Fibroblast of lung (primary cell): ENCODE measurements around the gene SEZ6L. TPM values are rescaled to one million over a fixed set of nuclear protein-coding genes. Genes with fewer than 3 reads are reported as not detected.

Experiments
- DNase-seq, 2 donors: peaks; one replicate each; pipeline versions ENCODE4 v3.0.0 to v3.0.0-alpha.2; 2010; ENCODE audit warnings: low read depth in 2 of 2
- H2AFZ ChIP-seq: 2 replicates; pipeline ENCODE4 v1.5.1; 2012; ENCODE audit warnings: low read length, control low read depth, inconsistent platforms
- H3K27ac ChIP-seq: 2 replicates; pipeline ENCODE4 v1.5.1; 2011; ENCODE audit warnings: low read length, control low read depth; ENCODE audit not compliant: insufficient read depth
- H3K27me3 ChIP-seq: 2 replicates; pipeline ENCODE4 v1.5.1; 2011; ENCODE audit warnings: mild to moderate bottlenecking, low read length; ENCODE audit not compliant: control insufficient read depth, insufficient read depth
- H3K36me3 ChIP-seq: 2 replicates; pipeline ENCODE4 v1.5.1; 2011; ENCODE audit warnings: low read length; ENCODE audit not compliant: control insufficient read depth, insufficient read depth
- H3K4me1 ChIP-seq: 2 replicates; pipeline ENCODE4 v1.5.1; 2011; ENCODE audit warnings: low read length; ENCODE audit not compliant: control insufficient read depth, insufficient read depth; ENCODE audit errors: extremely low read depth
- H3K4me2 ChIP-seq: 2 replicates; pipeline ENCODE4 v1.5.1; 2011; ENCODE audit warnings: low read length, control low read depth; ENCODE audit not compliant: insufficient read depth; ENCODE audit errors: extremely low read depth
- H3K4me3 ChIP-seq, 4 experiments: fragments of 200-600 bp in 1 of 4; sonication (generic) in 1 of 4; replicated peaks in 1 of 4; 2 replicates each; pipeline ENCODE4 v1.5.1; 2011 to 2016; ENCODE audit warnings: low read length in 4 of 4, low read depth in 3 of 4, mild to moderate bottlenecking in 3 of 4, control low read depth in 2 of 4, inconsistent platforms in 1 of 4, mixed read lengths in 1 of 4; ENCODE audit not compliant: insufficient read depth in 1 of 4; ENCODE audit errors: control extremely low read depth in 1 of 4
- H3K79me2 ChIP-seq: 2 replicates; pipeline ENCODE4 v1.5.1; 2012; ENCODE audit warnings: mild to moderate bottlenecking, low read length, inconsistent platforms; ENCODE audit not compliant: control insufficient read depth, insufficient read depth
- H3K9ac ChIP-seq: 2 replicates; pipeline ENCODE4 v1.5.1; 2011; ENCODE audit warnings: mild to moderate bottlenecking, low read length, control low read depth; ENCODE audit not compliant: insufficient read depth
- H3K9me3 ChIP-seq: 2 replicates; pipeline ENCODE4 v1.5.1; 2012; ENCODE audit warnings: low read depth, low read length; ENCODE audit not compliant: control insufficient read depth, insufficient read depth
- H4K20me1 ChIP-seq: 2 replicates; pipeline ENCODE4 v1.5.1; 2011; ENCODE audit warnings: low read length; ENCODE audit not compliant: control insufficient read depth, insufficient read depth; ENCODE audit errors: extremely low read depth
- EZH2 ChIP-seq: IDR thresholded peaks from 2 replicates; pipeline ENCODE4 v1.5.1; 2012; ENCODE audit warnings: low read length, control low read depth, mild to moderate bottlenecking; ENCODE audit errors: missing control alignments
- polyA plus RNA-seq, 2 donors: library from polyadenylated mRNA; depleted of rRNA in 1 of 2; stranded (reverse) in 1 of 2; unstranded in 1 of 2; fragments of >200 nt; gene quantifications; 2 replicates each; pipeline ENCODE4 v1.2.1, GENCODE V29; 2011 to 2012; ENCODE audit warnings: missing spikeins in 1 of 2
- total RNA-seq: library from RNA; depleted of rRNA; stranded (reverse); fragments of >200 nt; gene quantifications from 2 replicates; pipeline ENCODE4 v1.2.1, GENCODE V29; 2014
- TF ChIP-seq, protein P1 (sequence below), 2 donors: IDR thresholded peaks in 1 of 2; conservative IDR thresholded peaks in 1 of 2; 1 replicate in 1 of 2; 2 replicates in 1 of 2; pipeline ENCODE4 v1.5.1; 2011 to 2012; ENCODE audit warnings: low read length in 2 of 2, control low read depth in 1 of 2, inconsistent platforms in 1 of 2, low read depth in 1 of 2, mild to moderate bottlenecking in 1 of 2

Gene SEZ6L
- total and polyA plus RNA-seq, 2 donors (not counting 1 experiment from before 2014, with no cell fraction given), result not detected

- H3K79me2 ChIP-seq, result no peaks in the 10 kb centered on the region
- no peak overlapping the region for H3K4me3 ChIP-seq
- H4K20me1 ChIP-seq, result no peaks in the 10 kb centered on the region
- TF ChIP-seq, protein P1, sequence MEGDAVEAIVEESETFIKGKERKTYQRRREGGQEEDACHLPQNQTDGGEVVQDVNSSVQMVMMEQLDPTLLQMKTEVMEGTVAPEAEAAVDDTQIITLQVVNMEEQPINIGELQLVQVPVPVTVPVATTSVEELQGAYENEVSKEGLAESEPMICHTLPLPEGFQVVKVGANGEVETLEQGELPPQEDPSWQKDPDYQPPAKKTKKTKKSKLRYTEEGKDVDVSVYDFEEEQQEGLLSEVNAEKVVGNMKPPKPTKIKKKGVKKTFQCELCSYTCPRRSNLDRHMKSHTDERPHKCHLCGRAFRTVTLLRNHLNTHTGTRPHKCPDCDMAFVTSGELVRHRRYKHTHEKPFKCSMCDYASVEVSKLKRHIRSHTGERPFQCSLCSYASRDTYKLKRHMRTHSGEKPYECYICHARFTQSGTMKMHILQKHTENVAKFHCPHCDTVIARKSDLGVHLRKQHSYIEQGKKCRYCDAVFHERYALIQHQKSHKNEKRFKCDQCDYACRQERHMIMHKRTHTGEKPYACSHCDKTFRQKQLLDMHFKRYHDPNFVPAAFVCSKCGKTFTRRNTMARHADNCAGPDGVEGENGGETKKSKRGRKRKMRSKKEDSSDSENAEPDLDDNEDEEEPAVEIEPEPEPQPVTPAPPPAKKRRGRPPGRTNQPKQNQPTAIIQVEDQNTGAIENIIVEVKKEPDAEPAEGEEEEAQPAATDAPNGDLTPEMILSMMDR (conservative IDR thresholded peaks at IDR 0.05 in 1 of 2, IDR thresholded peaks at IDR 0.05 in 1 of 2; ENCODE audit: low read depth in 1 of 2, low read length in 2 of 2), result no peak
- no peak for TF ChIP-seq EZH2
- H2AFZ ChIP-seq, result no peak overlapping the region
- no peak for DNase-seq
- H3K27me3 ChIP-seq, result no peaks in the 10 kb centered on the region
- H3K27ac ChIP-seq, result no peak overlapping the region
- no peaks in the 10 kb centered on the region for H3K4me1 ChIP-seq
- no peak overlapping the region for H3K4me2 ChIP-seq
- no peaks in the 10 kb centered on the region for H3K9me3 ChIP-seq
- H3K9ac ChIP-seq, result no peak overlapping the region
- no peaks in the 10 kb centered on the region for H3K36me3 ChIP-seq
These were observed 123.4 kb downstream of the SEZ6L start for GRCh38 chr22:26292667-26292995.

DNA sequence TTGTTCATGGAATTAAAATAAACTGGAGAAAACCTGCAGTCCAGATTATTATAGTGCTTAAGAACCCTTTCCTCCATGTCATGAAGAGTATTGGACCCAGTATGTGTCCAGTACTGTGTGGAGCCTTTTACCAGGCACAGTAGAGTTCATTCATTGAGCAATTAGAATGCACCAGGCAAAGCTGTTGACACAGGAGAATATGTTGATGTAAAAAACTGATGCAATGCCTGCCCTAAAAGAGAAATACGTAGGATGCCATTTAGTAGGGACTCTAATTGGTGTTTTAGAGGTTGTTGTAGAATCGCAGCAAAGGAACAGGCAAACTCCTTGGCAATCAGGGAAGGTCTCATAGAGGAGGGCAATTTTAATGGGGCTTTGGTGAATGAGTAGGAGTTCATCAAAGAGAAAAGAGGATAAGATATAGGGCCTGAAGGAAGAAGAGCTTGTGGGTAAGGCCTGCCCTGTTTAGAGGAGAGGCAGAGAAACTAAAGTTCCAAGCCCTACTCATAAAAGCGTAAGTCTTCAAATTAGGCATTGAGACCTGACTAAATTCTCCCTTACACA lies 126.4 kb downstream of the SEZ6L start:
- Histone ChIP-seq H3K36me3 (no peaks in the 10 kb centered on the region), H3K4me1 (no peaks in the 10 kb centered on the region), H3K79me2 (no peaks in the 10 kb centered on the region), H4K20me1 (no peaks in the 10 kb centered on the region), H3K4me3 (no peak overlapping the region), H3K9me3 (no peaks in the 10 kb centered on the region), H3K27me3 (no peaks in the 10 kb centered on the region), H3K4me2 (no peak overlapping the region), H2AFZ (no peak overlapping the region), H3K9ac (no peak overlapping the region), H3K27ac (no peak overlapping the region)
- TF ChIP-seq EZH2, result no peak
- TF ChIP-seq, protein P1 (conservative IDR thresholded peaks at IDR 0.05 in 1 of 2, IDR thresholded peaks at IDR 0.05 in 1 of 2; ENCODE audit: low read depth in 1 of 2, low read length in 2 of 2), result no peak
- DNase-seq, result no peak

DNA sequence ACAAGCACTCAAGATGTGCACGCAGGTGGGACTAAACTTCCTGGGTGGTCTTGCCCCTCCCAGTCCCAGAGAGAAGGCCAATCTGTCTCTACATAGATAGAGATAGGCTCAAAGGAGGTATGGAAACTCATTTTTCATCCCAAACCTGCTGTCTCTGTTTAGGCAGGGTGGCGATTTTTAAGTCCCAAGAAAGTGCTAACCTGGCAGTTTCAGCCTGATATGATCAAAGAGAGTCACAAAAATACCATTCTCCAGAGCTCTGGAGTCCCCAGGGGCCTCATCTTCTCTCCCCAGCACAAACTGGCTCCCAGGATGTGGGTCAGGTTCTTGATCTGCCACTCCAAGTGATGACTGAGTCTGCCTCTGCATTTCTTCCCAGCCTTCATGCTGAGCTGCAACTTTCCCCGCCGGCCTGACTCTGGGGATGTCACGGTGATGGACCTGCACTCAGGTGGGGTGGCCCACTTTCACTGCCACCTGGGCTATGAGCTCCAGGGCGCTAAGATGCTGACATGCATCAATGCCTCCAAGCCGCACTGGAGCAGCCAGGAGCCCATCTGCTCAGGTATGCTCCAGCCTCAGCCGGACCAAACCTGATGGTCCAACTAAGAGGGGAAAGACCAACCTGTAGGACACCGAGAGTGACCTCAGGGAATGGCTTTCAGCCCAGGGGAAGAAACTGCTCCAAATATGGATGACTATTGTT lies 129.5 kb downstream of the SEZ6L start:
- no peak for TF ChIP-seq EZH2
- TF ChIP-seq, protein P1 (conservative IDR thresholded peaks at IDR 0.05 in 1 of 2, IDR thresholded peaks at IDR 0.05 in 1 of 2; ENCODE audit: low read depth in 1 of 2, low read length in 2 of 2), result no peak
- Histone ChIP-seq H3K4me1 (no peaks in the 10 kb centered on the region), H3K9ac (no peak overlapping the region), H4K20me1 (no peaks in the 10 kb centered on the region), H3K27ac (no peak overlapping the region), H3K9me3 (no peaks in the 10 kb centered on the region), H3K79me2 (no peaks in the 10 kb centered on the region), H3K4me3 (no peak overlapping the region), H3K27me3 (no peaks in the 10 kb centered on the region), H3K36me3 (no peaks in the 10 kb centered on the region), H2AFZ (no peak overlapping the region), H3K4me2 (no peak overlapping the region)
- DNase-seq, result no peak
